ENCODE results near the gene DNM2.

The DNM2 gene

DNA sequence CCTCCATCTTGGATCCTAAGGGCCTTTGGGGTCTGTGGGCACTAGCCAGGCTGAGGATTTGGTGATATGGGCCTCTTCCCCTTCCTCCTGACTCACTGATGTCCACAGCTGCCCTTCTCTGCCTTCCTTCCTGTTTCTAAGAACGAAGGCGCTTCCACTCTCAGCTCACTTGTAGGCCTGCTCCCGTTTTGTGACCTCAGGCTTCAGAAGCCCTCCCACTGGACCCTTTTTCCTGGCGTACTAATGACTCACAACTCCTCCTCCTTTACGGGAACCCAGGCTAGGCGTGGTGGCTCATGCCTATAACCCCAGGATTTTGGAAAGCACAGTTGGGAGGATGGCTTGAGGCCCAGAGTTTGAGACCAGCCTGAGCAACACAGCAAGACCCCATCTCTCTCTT, 62.5 kb downstream of the DNM2 start:
- no peak overlapping the region for H4K12ac ChIP-seq (ENCODE audit: low read depth, low read length)
- H4K8ac ChIP-seq (ENCODE audit: low read depth, low read length) = no peak overlapping the region
- H2AFZ ChIP-seq (ENCODE audit: insufficient read depth, low read length, poor library complexity) = no peak overlapping the region
- H3K79me1 ChIP-seq (ENCODE audit: low read length) = no peaks in the 10 kb centered on the region
- no peak overlapping the region for H2BK120ac ChIP-seq (ENCODE audit: insufficient read depth, low read length, poor library complexity)
- no peak overlapping the region for H4K91ac ChIP-seq (ENCODE audit: low read depth, low read length)
- H3K23ac ChIP-seq (ENCODE audit: low read length) = no peak overlapping the region
- no peak overlapping the region for H3K14ac ChIP-seq (ENCODE audit: low read length)
- no peak overlapping the region for H3K4me3 ChIP-seq (ENCODE audit: low read depth, low read length)
- no peak overlapping the region for H2BK5ac ChIP-seq (ENCODE audit: low read depth, low read length, poor library complexity)
- no peak overlapping the region for H2AK5ac ChIP-seq (ENCODE audit: low read length)
- H3K4me1 ChIP-seq (ENCODE audit: control insufficient read depth in 1 of 2, insufficient read depth in 2 of 2, low read length in 2 of 2) = no peaks in the 10 kb centered on the region
- H3K36me3 ChIP-seq (ENCODE audit: control insufficient read depth in 1 of 2, insufficient read depth in 2 of 2, low read length in 2 of 2) = peaks cover 69 to 74% of the 10 kb centered on the region in 2 experiments
- H2BK12ac ChIP-seq (ENCODE audit: low read length) = no peak overlapping the region
- no peaks in the 10 kb centered on the region for H3K9me3 ChIP-seq (ENCODE audit: insufficient read depth, low read depth, low read length)
- peak; percentile 35 to 50 for DNase-seq
- H3K27ac ChIP-seq (ENCODE audit: low read depth, low read length) = no peak overlapping the region
- WGBS (ENCODE audit: extremely low coverage, insufficient coverage, insufficient read length) = no CpG with 5 or more reads among the region's 6 CpGs
- no peaks in the 10 kb centered on the region for H3K27me3 ChIP-seq (ENCODE audit: insufficient read depth, low read length)
- H3K4ac ChIP-seq (ENCODE audit: low read depth, low read length) = no peak overlapping the region
- H3K18ac ChIP-seq (ENCODE audit: low read length) = no peak overlapping the region
- H3K79me2 ChIP-seq (ENCODE audit: control insufficient read depth, insufficient read depth, low read length, poor library complexity) = no peaks in the 10 kb centered on the region
- H3K4me2 ChIP-seq (ENCODE audit: low read length) = no peak overlapping the region
- no peak overlapping the region for H3K9ac ChIP-seq (ENCODE audit: low read length)

DNA sequence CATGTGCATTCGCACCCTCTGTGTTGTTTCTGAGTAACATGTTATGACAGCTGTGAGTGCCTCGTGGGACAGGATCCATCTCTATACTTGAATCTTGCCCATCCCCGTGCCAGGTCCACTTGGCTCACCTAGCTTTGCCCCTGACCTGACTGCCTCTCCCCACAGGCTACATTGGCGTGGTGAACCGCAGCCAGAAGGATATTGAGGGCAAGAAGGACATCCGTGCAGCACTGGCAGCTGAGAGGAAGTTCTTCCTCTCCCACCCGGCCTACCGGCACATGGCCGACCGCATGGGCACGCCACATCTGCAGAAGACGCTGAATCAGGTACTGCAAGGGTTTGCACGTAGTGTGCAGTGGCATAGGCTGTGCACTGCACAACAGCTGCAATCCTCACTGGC, 64.9 kb downstream of the DNM2 start:
- no peak overlapping the region for H2BK12ac ChIP-seq (ENCODE audit: low read length)
- H3K9ac ChIP-seq (ENCODE audit: low read length) = no peak overlapping the region
- no peak overlapping the region for H4K12ac ChIP-seq (ENCODE audit: low read depth, low read length)

GRCh38 chr19:10784257-10784656, 66.4 kb downstream of the DNM2 start:
- Histone ChIP-seq H3K14ac (ENCODE audit: low read length) (no peak overlapping the region), H2BK12ac (ENCODE audit: low read length) (no peak overlapping the region), H3K4ac (ENCODE audit: low read depth, low read length) (no peak overlapping the region), H3K9me3 (ENCODE audit: insufficient read depth, low read depth, low read length) (no peaks in the 10 kb centered on the region), H2AK5ac (ENCODE audit: low read length) (no peak overlapping the region), H3K27me3 (ENCODE audit: insufficient read depth, low read length) (no peaks in the 10 kb centered on the region), H3K23ac (ENCODE audit: low read length) (no peak overlapping the region), H3K4me3 (ENCODE audit: low read depth, low read length) (no peak overlapping the region), H3K9ac (ENCODE audit: low read length) (no peak overlapping the region), H3K79me1 (ENCODE audit: low read length) (no peaks in the 10 kb centered on the region), H2AFZ (ENCODE audit: insufficient read depth, low read length, poor library complexity) (no peak overlapping the region), H4K91ac (ENCODE audit: low read depth, low read length) (no peak overlapping the region), H3K27ac (ENCODE audit: low read depth, low read length) (no peak overlapping the region), H4K8ac (ENCODE audit: low read depth, low read length) (no peak overlapping the region), H2BK120ac (ENCODE audit: insufficient read depth, low read length, poor library complexity) (no peak overlapping the region), H3K4me1 (ENCODE audit: control insufficient read depth in 1 of 2, insufficient read depth in 2 of 2, low read length in 2 of 2) (no peaks in the 10 kb centered on the region), H2BK5ac (ENCODE audit: low read depth, low read length, poor library complexity) (no peak overlapping the region), H3K79me2 (ENCODE audit: control insufficient read depth, insufficient read depth, low read length, poor library complexity) (no peaks in the 10 kb centered on the region), H3K36me3 (ENCODE audit: control insufficient read depth in 1 of 2, insufficient read depth in 2 of 2, low read length in 2 of 2) (peaks cover 78% of the 10 kb centered on the region in 2 experiments), H3K4me2 (ENCODE audit: low read length) (no peak overlapping the region), H4K12ac (ENCODE audit: low read depth, low read length) (no peak overlapping the region), H3K18ac (ENCODE audit: low read length) (no peak overlapping the region)
- WGBS (ENCODE audit: extremely low coverage, insufficient coverage, insufficient read length) = no CpG with 5 or more reads among the region's 10 CpGs
- no peak for DNase-seq

More for the DNA sequence above, 64.9 kb downstream of the DNM2 start:
- no CpG with 5 or more reads among the region's 13 CpGs for WGBS (ENCODE audit: extremely low coverage, insufficient coverage, insufficient read length)
- no peak overlapping the region for H4K8ac ChIP-seq (ENCODE audit: low read depth, low read length)
- H3K18ac ChIP-seq (ENCODE audit: low read length) = peak overlapping the region; percentile 6
- no peak overlapping the region for H2BK120ac ChIP-seq (ENCODE audit: insufficient read depth, low read length, poor library complexity)
- no peak overlapping the region for H2AK5ac ChIP-seq (ENCODE audit: low read length)
- H3K4me2 ChIP-seq (ENCODE audit: low read length) = no peak overlapping the region
- H2BK5ac ChIP-seq (ENCODE audit: low read depth, low read length, poor library complexity) = no peak overlapping the region
- DNase-seq = no peak
- H2AFZ ChIP-seq (ENCODE audit: insufficient read depth, low read length, poor library complexity) = no peak overlapping the region
- H3K9me3 ChIP-seq (ENCODE audit: insufficient read depth, low read depth, low read length) = no peaks in the 10 kb centered on the region
- no peak overlapping the region for H3K4ac ChIP-seq (ENCODE audit: low read depth, low read length)
- peaks cover 71 to 73% of the 10 kb centered on the region in 2 experiments for H3K36me3 ChIP-seq (ENCODE audit: control insufficient read depth in 1 of 2, insufficient read depth in 2 of 2, low read length in 2 of 2)
- H3K4me1 ChIP-seq (ENCODE audit: control insufficient read depth in 1 of 2, insufficient read depth in 2 of 2, low read length in 2 of 2) = no peaks in the 10 kb centered on the region
- H3K27me3 ChIP-seq (ENCODE audit: insufficient read depth, low read length) = no peaks in the 10 kb centered on the region
- H3K23ac ChIP-seq (ENCODE audit: low read length) = no peak overlapping the region
- H3K79me1 ChIP-seq (ENCODE audit: low read length) = no peaks in the 10 kb centered on the region
- no peaks in the 10 kb centered on the region for H3K79me2 ChIP-seq (ENCODE audit: control insufficient read depth, insufficient read depth, low read length, poor library complexity)
- H4K91ac ChIP-seq (ENCODE audit: low read depth, low read length) = no peak overlapping the region
- no peak overlapping the region for H3K27ac ChIP-seq (ENCODE audit: low read depth, low read length)
- no peak overlapping the region for H3K4me3 ChIP-seq (ENCODE audit: low read depth, low read length)
- no peak overlapping the region for H3K14ac ChIP-seq (ENCODE audit: low read length)

GRCh38 chr19:10788146-10788545, 70.3 kb downstream of the DNM2 start:
- Histone ChIP-seq H3K36me3 (ENCODE audit: control insufficient read depth in 1 of 2, insufficient read depth in 2 of 2, low read length in 2 of 2) (peaks cover 66 to 72% of the 10 kb centered on the region in 2 experiments), H3K4me3 (ENCODE audit: low read depth, low read length) (no peak overlapping the region), H3K23ac (ENCODE audit: low read length) (no peak overlapping the region), H3K4me2 (ENCODE audit: low read length) (no peak overlapping the region), H3K18ac (ENCODE audit: low read length) (no peak overlapping the region), H4K91ac (ENCODE audit: low read depth, low read length) (no peak overlapping the region), H3K27ac (ENCODE audit: low read depth, low read length) (no peak overlapping the region), H3K14ac (ENCODE audit: low read length) (no peak overlapping the region), H4K8ac (ENCODE audit: low read depth, low read length) (no peak overlapping the region), H3K79me1 (ENCODE audit: low read length) (no peaks in the 10 kb centered on the region), H2AFZ (ENCODE audit: insufficient read depth, low read length, poor library complexity) (no peak overlapping the region), H3K4ac (ENCODE audit: low read depth, low read length) (no peak overlapping the region), H2BK5ac (ENCODE audit: low read depth, low read length, poor library complexity) (no peak overlapping the region), H3K9ac (ENCODE audit: low read length) (no peak overlapping the region), H3K4me1 (ENCODE audit: control insufficient read depth in 1 of 2, insufficient read depth in 2 of 2, low read length in 2 of 2) (no peaks in the 10 kb centered on the region), H2BK120ac (ENCODE audit: insufficient read depth, low read length, poor library complexity) (no peak overlapping the region), H2AK5ac (ENCODE audit: low read length) (no peak overlapping the region), H4K12ac (ENCODE audit: low read depth, low read length) (no peak overlapping the region), H3K27me3 (ENCODE audit: insufficient read depth, low read length) (no peaks in the 10 kb centered on the region), H3K9me3 (ENCODE audit: insufficient read depth, low read depth, low read length) (no peaks in the 10 kb centered on the region), H3K79me2 (ENCODE audit: control insufficient read depth, insufficient read depth, low read length, poor library complexity) (no peaks in the 10 kb centered on the region), H2BK12ac (ENCODE audit: low read length) (no peak overlapping the region)
- DNase-seq = no peak
- WGBS (ENCODE audit: extremely low coverage, insufficient coverage, insufficient read length) = no CpG with 5 or more reads among the region's 8 CpGs
